Psoas muscle (tissue), 8 donors: ENCODE results near the gene DYRK4. TPM values are rescaled to one million over a fixed set of nuclear protein-coding genes. Genes with fewer than 3 reads are reported as not detected.
A peak's percentile ranks its signal among the peaks of the same experiment; 100 is the strongest.

Source experiments
- ATAC-seq, 4 donors: fragments of 200-7000 bp; cut with Tn5 transposase; one replicate each; pipeline ENCODE4 v1.9.1; 2020; ENCODE audit warnings: moderate library complexity in 3 of 4, mild to moderate bottlenecking in 2 of 4
- DNase-seq, 2 donors: peaks; one replicate each; pipeline ENCODE4 v3.0.0-alpha.2; 2020
- H3K27ac ChIP-seq: fragments of 200-600 bp; one replicate; pipeline ENCODE4 v1.8.0; 2022
- H3K27me3 ChIP-seq, 3 donors: fragments of 200-600 bp in 1 of 3; one replicate each; pipeline versions ENCODE4 v1.6.1 to v1.8.0; 2013 to 2022; ENCODE audit warnings: low read length in 2 of 3, mild to moderate bottlenecking in 2 of 3, moderate library complexity in 1 of 3; ENCODE audit not compliant: insufficient read depth in 3 of 3
- H3K36me3 ChIP-seq, 2 donors: fragments of 200-600 bp in 1 of 2; one replicate each; pipeline versions ENCODE4 v1.6.1 to v1.8.0; 2013 to 2022; ENCODE audit warnings: low read depth in 1 of 2, mild to moderate bottlenecking in 1 of 2, moderate library complexity in 1 of 2; ENCODE audit not compliant: insufficient read depth in 1 of 2
- H3K4me1 ChIP-seq: fragments of 200-600 bp; one replicate; pipeline ENCODE4 v1.8.0; 2022
- H3K4me3 ChIP-seq: fragments of 200-600 bp; one replicate; pipeline ENCODE4 v1.8.0; 2022; ENCODE audit warnings: mild to moderate bottlenecking
- H3K9me3 ChIP-seq: fragments of 200-600 bp; one replicate; pipeline ENCODE4 v1.8.0; 2022
- CTCF ChIP-seq: fragments of 200-600 bp; IDR thresholded peaks from one replicate; pipeline ENCODE4 v1.8.0; 2022; ENCODE audit warnings: antibody characterized with exemption
- WGBS, 3 donors: extraction: QIAGEN DNeasy Blood & Tissue Kit; methylation state at CpG; one replicate each; pipeline versions ENCODE4 v1.1.6 to v1.1.7; 2013; 5-methylcytosine and 5-hydroxymethylcytosine counted together
- intact Hi-C, 2 donors: fragments of 100-400 bp; cut with DNase I; formaldehyde crosslinking; loops; one replicate each; pipeline versions ENCODE4 v1.11.0 to v1.14.2; 2022
- polyA plus RNA-seq, 3 donors: library from polyadenylated mRNA; stranded (reverse); fragments of 200-250 nt; gene quantifications; one replicate each; pipeline ENCODE4 v1.2.3, GENCODE V29; 2013
- total RNA-seq, 4 donors: library from RNA; stranded (reverse); fragmentation: NEBNext Ultra II Directional in 2 of 4; extraction: Animal tissue kit (Norgen Biotek cat#: 25700) in 2 of 4; gene quantifications; one replicate each; pipeline versions ENCODE4 v1.2.1 to v1.2.4, GENCODE V29; 2021 to 2023
- donor health status: healthy with polysubstance abuse.
- donor health status: DM: no; HTN: no; CAD: no; lungs with moderate emphysema.
- donor health status: Bipolar disorder and iron deficiency.
- donor health status: healthy.
- donor health status: DM: yes; HTN: yes; CAD: no.
- donor health status: DM: no; HTN: no; CAD: no.
- donor health status: DM: no; HTN: no; CAD: no.
- donor health status: DM: yes; HTN: yes; CAD: no.

The DYRK4 gene
- total and polyA plus RNA-seq, 7 donors: 18.3 to 28.8 (median 22.9) TPM

GRCh38 chr12:4595881-4596280 lies 33.9 kb downstream of the DYRK4 start:
- no peaks in the 10 kb centered on the region for H3K9me3 ChIP-seq
- intact Hi-C loops: no loop called here
- TF ChIP-seq CTCF: no peak

GRCh38 chr12:4603421-4603820 lies 41.4 kb downstream of the DYRK4 start:
- Histone ChIP-seq H3K36me3 (peaks cover 0 to 9% of the 10 kb centered on the region in 2 donors), H3K4me3 (no peak overlapping the region), H3K27ac (no peak overlapping the region), H3K4me1 (peaks cover 7% of the 10 kb centered on the region), H3K9me3 (no peaks in the 10 kb centered on the region), H3K27me3 (no peaks in the 10 kb centered on the region)
- no peak for DNase-seq
- no peak for ATAC-seq
- WGBS, 3 donors: 46 to 51% (median 46%) methylated on average over 7 of the region's 7 CpGs
- intact Hi-C loops: no loop called here
- no peak for TF ChIP-seq CTCF

More at GRCh38 chr12:4595881-4596280, 33.9 kb downstream of the DYRK4 start:
- Histone ChIP-seq H3K4me3 (no peak overlapping the region), H3K36me3 (no peaks in the 10 kb centered on the region), H3K27ac (no peak overlapping the region), H3K4me1 (no peaks in the 10 kb centered on the region), H3K27me3 (no peaks in the 10 kb centered on the region)
- no peak for DNase-seq
- no peak for ATAC-seq
- 90 to 94% (median 93%) methylated on average over 6 of the region's 6 CpGs for WGBS, 3 donors

GRCh38 chr12:4603946-4604345 lies 41.9 kb downstream of the DYRK4 start:
- 29 to 34% (median 29%) methylated on average over 1 of the region's 1 CpG for WGBS, 3 donors
- no peak overlapping the region for H3K4me3 ChIP-seq
- H3K27me3 ChIP-seq: no peaks in the 10 kb centered on the region
- intact Hi-C loops: no loop called here
- H3K4me1 ChIP-seq: peaks cover 7% of the 10 kb centered on the region
- TF ChIP-seq CTCF: no peak
- no peak for ATAC-seq
- H3K36me3 ChIP-seq: peaks cover 0 to 9% of the 10 kb centered on the region in 2 donors
- no peak for DNase-seq
- no peaks in the 10 kb centered on the region for H3K9me3 ChIP-seq
- no peak overlapping the region for H3K27ac ChIP-seq

- Histone ChIP-seq H3K4me1 (peaks cover 7% of the 10 kb centered on the region), H3K27ac (peak overlapping the region; percentile 80), H3K4me3 (peak overlapping the region; percentile 95), H3K27me3 (no peaks in the 10 kb centered on the region), H3K36me3 (peaks cover 0 to 13% of the 10 kb centered on the region in 2 donors), H3K9me3 (no peaks in the 10 kb centered on the region)
- 2 to 10% (median 4%) methylated on average over 25 of the region's 25 CpGs for WGBS, 3 donors
- DNase-seq (peak; percentile 72 to 84), ATAC-seq (peak; percentile 97 to 99 (median 98))
- TF ChIP-seq CTCF: peak; percentile 95
- intact Hi-C loops: no loop called here
Observed at GRCh38 chr12:4604684-4605193, 42.7 kb downstream of the DYRK4 start.

- TF ChIP-seq CTCF: no peak
- Histone ChIP-seq H3K36me3 (peaks cover 0 to 36% of the 10 kb centered on the region in 2 donors), H3K4me1 (peaks cover 7% of the 10 kb centered on the region), H3K27ac (no peak overlapping the region), H3K9me3 (no peaks in the 10 kb centered on the region), H3K4me3 (no peak overlapping the region), H3K27me3 (no peaks in the 10 kb centered on the region)
- DNase-seq (no peak), ATAC-seq (no peak)
- intact Hi-C loops: no loop called here
- WGBS, 3 donors: 86 to 91% (median 91%) methylated on average over 3 of the region's 3 CpGs
Observed at GRCh38 chr12:4607056-4607455, 45.0 kb downstream of the DYRK4 start.
